A549 (cell line): ENCODE measurements around the gene KLHL11. TPM values are rescaled to one million over a fixed set of nuclear protein-coding genes. Genes with fewer than 3 reads are reported as not detected.
"Not testable (repeated sequence)": the region's sequence is repeated elsewhere in the genome, so short reads cannot be mapped to it uniquely, and the experiment has no call there.

ENCODE experiments used
- ATAC-seq, 2 experiments: fragments of 200-7000 bp in 1 of 2; fragments of >200 bp in 1 of 2; cut with Nextera tagmentation in 1 of 2; cut with Tn5 transposase in 1 of 2; 3 replicates each; pipeline versions ENCODE4 v1.8.0 to v1.9.1; 2018 to 2020; ENCODE audit warnings: mild to moderate bottlenecking in 1 of 2, moderate library complexity in 1 of 2
- CTCF ChIA-PET: fragments of 300-600 bp; sonication (Branson Sonifier 250); formaldehyde crosslinking; extraction: SDS; loops from one replicate; lab custom pipeline; 2021; ENCODE audit warnings: antibody characterized with exemption, inconsistent platforms; lab: Yijun Ruan, JAX
- POLR2A ChIA-PET: fragments of 350-600 bp; formaldehyde crosslinking; extraction: SDS; loops from one replicate; lab custom pipeline; 2021; ENCODE audit warnings: antibody characterized with exemption, inconsistent platforms; lab: Yijun Ruan, JAX
- DNase-seq, 2 experiments: peaks; one replicate each; pipeline versions ENCODE4 v3.0.0 to v3.0.0-alpha.2; 2011 to 2016; ENCODE audit warnings: low read depth in 1 of 2, low spot score in 1 of 2
- FAIRE-seq: peaks from 2 replicates; lab custom pipeline; 2011; peaks lifted over from hg19 to GRCh38; lab: Jason Lieb, UNC
- H3K27ac ChIP-seq, 2 experiments: fragments of >200 bp; sonication (Bioruptor Twin); formaldehyde crosslinking; 3 replicates each; pipeline ENCODE4 v1.5.1; 2016 to 2017
- H3K4me1 ChIP-seq: fragments of >200 bp; sonication (Bioruptor Twin); formaldehyde crosslinking; 3 replicates; pipeline ENCODE4 v1.6.1; 2016
- H3K4me2 ChIP-seq: fragments of >200 bp; sonication (Bioruptor Twin); formaldehyde crosslinking; 3 replicates; pipeline ENCODE4 v1.6.1; 2016
- H3K4me3 ChIP-seq: fragments of >200 bp; sonication (Bioruptor Twin); formaldehyde crosslinking; 3 replicates; pipeline ENCODE4 v1.5.1; 2016
- H3K9me3 ChIP-seq: fragments of >200 bp; sonication (Bioruptor Twin); formaldehyde crosslinking; 3 replicates; pipeline ENCODE4 v1.6.1; 2016
- ATOH8 ChIP-seq: fragments of 250-450 bp; sonication (Bioruptor Pico); IDR thresholded peaks from 2 replicates; pipeline ENCODE4 v1.5.0; 2020; ENCODE audit warnings: low read depth, mild to moderate bottlenecking, moderate library complexity
- CBX8 ChIP-seq: fragments of 200-600 bp; sonication (generic); IDR thresholded peaks from 2 replicates; pipeline ENCODE4 v1.6.1; 2016
- ELK1 ChIP-seq: fragments of 150-350 bp; IDR thresholded peaks from 2 replicates; pipeline ENCODE4 v1.6.1; 2014; ENCODE audit warnings: low read depth, mild to moderate bottlenecking, low read length
- HEYL ChIP-seq: fragments of 250-450 bp; sonication (Bioruptor Pico); IDR thresholded peaks from 2 replicates; pipeline ENCODE4 v1.8.0; 2021; ENCODE audit warnings: mild to moderate bottlenecking, moderate library complexity
- HOXB13 ChIP-seq: fragments of 250-450 bp; sonication (Bioruptor Pico); IDR thresholded peaks from 2 replicates; pipeline ENCODE4 v1.5.0; 2020; ENCODE audit warnings: low read depth, mild to moderate bottlenecking, moderate library complexity
- HOXB5 ChIP-seq: fragments of 250-450 bp; sonication (Bioruptor Pico); IDR thresholded peaks from 2 replicates; pipeline ENCODE4 v1.5.0; 2020; ENCODE audit warnings: mild to moderate bottlenecking, moderate library complexity
- JUN ChIP-seq, 2 experiments: fragments of >200 bp; sonication (Bioruptor Twin); formaldehyde crosslinking; IDR thresholded peaks; 2 replicates in 1 of 2; 3 replicates in 1 of 2; pipeline ENCODE4 v1.6.1; 2016 to 2017
- MAX ChIP-seq: IDR thresholded peaks from 2 replicates; pipeline ENCODE4 v1.6.1; 2012
- MAZ ChIP-seq: fragments of 150-350 bp; IDR thresholded peaks from 2 replicates; pipeline ENCODE4 v1.6.1; 2014; ENCODE audit warnings: antibody characterized with exemption, low read depth, low read length, borderline replicate concordance
- NPAS2 ChIP-seq: fragments of 250-450 bp; sonication (Bioruptor Pico); IDR thresholded peaks from 2 replicates; pipeline ENCODE4 v1.8.0; 2022; ENCODE audit warnings: mild to moderate bottlenecking, moderate library complexity, borderline replicate concordance
- PHF8 ChIP-seq: fragments of 200-600 bp; sonication (generic); IDR thresholded peaks from 2 replicates; pipeline ENCODE4 v1.6.1; 2016; ENCODE audit warnings: low read depth, mild to moderate bottlenecking, antibody characterized with exemption, moderate library complexity, borderline replicate concordance
- POLR2AphosphoS2 ChIP-seq: conservative IDR thresholded peaks from 2 replicates; pipeline ENCODE4 v1.6.1; 2012; ENCODE audit warnings: low read length, improper control_type of control experiment, inconsistent platforms
- RAD21 ChIP-seq, 2 experiments: fragments of >200 bp in 1 of 2; sonication (Bioruptor Twin) in 1 of 2; formaldehyde crosslinking in 1 of 2; IDR thresholded peaks in 1 of 2; conservative IDR thresholded peaks in 1 of 2; 2 replicates in 1 of 2; 3 replicates in 1 of 2; pipeline ENCODE4 v1.6.1; 2012 to 2018; ENCODE audit warnings: inconsistent platforms in 1 of 2
- SMC3 ChIP-seq: fragments of >200 bp; sonication (Bioruptor Twin); formaldehyde crosslinking; IDR thresholded peaks from 3 replicates; pipeline ENCODE4 v1.6.1; 2018; ENCODE audit warnings: inconsistent platforms
- TP53 ChIP-seq: fragments of 250-450 bp; sonication (Bioruptor Pico); IDR thresholded peaks from 2 replicates; pipeline ENCODE4 v1.5.0; 2021; ENCODE audit warnings: mild to moderate bottlenecking, moderate library complexity
- ZC3H11A ChIP-seq: fragments of 450-650 bp; IDR thresholded peaks from 2 replicates; pipeline ENCODE4 v1.6.1; 2014; ENCODE audit warnings: antibody characterized with exemption, mild to moderate bottlenecking
- WGBS: methylation state at CpG from one replicate; pipeline ENCODE4 v1.1.6; 2017; ENCODE audit errors: missing lambda C conversion rate; 5-methylcytosine and 5-hydroxymethylcytosine counted together
- polyA plus RNA-seq, 4 experiments: library from polyadenylated mRNA; depleted of rRNA in 3 of 4; stranded (reverse); fragments of >200 nt; fragmentation: RNase III in 1 of 4; extraction: RNeasy Plus Mini Kit Qiagen cat#74134 plus additional on column Dnase treatment in 1 of 4; gene quantifications; 2 replicates in 3 of 4; 3 replicates in 1 of 4; pipeline ENCODE4 v1.2.3, GENCODE V29; 2011 to 2017

KLHL11 gene
- polyA plus RNA-seq, 2 of the 4 experiments (the other 2 are of a cell fraction), result 3.8 to 12.7 TPM

- peak; percentile 68; the same call in 1 of the 2 replicates for TF ChIP-seq MAX
- TF ChIP-seq ATOH8 (CRISPR knock-in tag), result no peak
- no peak for TF ChIP-seq ELK1
- TF ChIP-seq HOXB13, result 0 out of 2 replicates have a peak, but pooled peaks have one; percentile 26
- TF ChIP-seq PHF8, result peak; percentile 77
- TF ChIP-seq JUN (IDR thresholded peaks at IDR 0.05), result peak in 1 of 2 experiments; percentile 78; a peak in 3 of 5 replicates
- TF ChIP-seq SMC3, result no peak
These were observed 29.2 kb downstream of the KLHL11 start, which contains the start of gene NT5C3B (continued) for GRCh38 chr17:41835800-41836549.

- Histone ChIP-seq H3K9me3 (no peaks in the 10 kb centered on the region), H3K4me3 (peak overlapping the region; percentile 74), H3K27ac (peak overlapping the region; percentile 87 to 97), H3K4me1 (peaks cover 13% of the 10 kb centered on the region), H3K4me2 (peak overlapping the region; percentile 81)
- peak; percentile 51 to 56 for ATAC-seq
- POLR2A ChIA-PET, result interaction anchor here (0.5 to 1.3 kb wide), 2 partner anchors 24 to 285 kb away, joined by 3 read pairs; partner anchors contain the start of gene P3H4
- no peak for FAIRE-seq
- DNase-seq, result peak in 1 of 2 experiments; percentile 22
- WGBS, result 25% methylated on average over 13 of the region's 13 CpGs
- CTCF ChIA-PET, result interaction anchor here (1.1 to 2.1 kb wide), 10 partner anchors 12 to 139 kb away, joined by 3 to 10 read pairs (median 6); partner anchors contain the start of genes FKBP10, JUP and P3H4
- TF ChIP-seq HOXB13, result 0 out of 2 replicates have a peak, but pooled peaks have one; percentile 11
- TF ChIP-seq ATOH8 (CRISPR knock-in tag), result no peak
- TF ChIP-seq NPAS2 (CRISPR knock-in tag), result no peak
- no peak for TF ChIP-seq HOXB5 (CRISPR knock-in tag)
- no peak for TF ChIP-seq POLR2AphosphoS2
These were observed 29.9 kb downstream of the KLHL11 start for GRCh38 chr17:41835214-41835799.

- DNase-seq, H3K4me3 ChIP-seq, H3K4me1 ChIP-seq, H3K9me3 ChIP-seq, H3K27ac ChIP-seq, FAIRE-seq, H3K4me2 ChIP-seq, ATAC-seq: not testable (repeated sequence)
- ChIA-PET CTCF (interaction anchor here (1.0 to 4.2 kb wide), 10 partner anchors 8 to 132 kb away, joined by 3 to 19 read pairs (median 8); partner anchors contain the start of genes FKBP10, JUP and P3H4), POLR2A (interaction anchor here (0.6 kb wide), 1 partner anchor 77 kb away, joined by 11 read pairs; no protein-coding TSS in a partner anchor)
- 86% methylated on average over 10 of the region's 10 CpGs for WGBS
These were observed 35.3 kb downstream of the KLHL11 start for GRCh38 chr17:41829961-41830360.

- H3K4me1 ChIP-seq, result no peaks in the 10 kb centered on the region
- no peak for DNase-seq
- POLR2A ChIA-PET, result no interaction called here
- 87% methylated on average over 17 of the region's 19 CpGs for WGBS
- no peak for TF ChIP-seq MAX
- TF ChIP-seq CBX8, result no peak
- no peak for TF ChIP-seq HEYL
- TF ChIP-seq RAD21 (conservative IDR thresholded peaks at IDR 0.05 in 1 of 2, IDR thresholded peaks at IDR 0.05 in 1 of 2), result no peak
- no peak for TF ChIP-seq MAZ
- no peak for TF ChIP-seq TP53
- TF ChIP-seq ZC3H11A, result no peak
- H3K27ac ChIP-seq, result no peak overlapping the region
- ATAC-seq, result peak; percentile 6 to 41; a peak in 3 of 6 replicates
- no peaks in the 10 kb centered on the region for H3K9me3 ChIP-seq
- CTCF ChIA-PET, result interaction anchor here (0.6 to 3.6 kb wide), 8 partner anchors 9 to 270 kb away, joined by 3 to 14 read pairs (median 3); partner anchors contain the start of genes FKBP10 and P3H4
- no peak overlapping the region for H3K4me3 ChIP-seq
- FAIRE-seq, result no peak
- H3K4me2 ChIP-seq, result no peak overlapping the region
These were observed 39.9 kb downstream of the KLHL11 start for GRCh38 chr17:41825175-41825845.
